GM21786 (cell line): ENCODE results near the gene DENND5B.
A peak's percentile ranks its signal among the peaks of the same experiment; 100 is the strongest.
"Not testable (repeated sequence)": the region's sequence is repeated elsewhere in the genome, so short reads cannot be mapped to it uniquely, and the experiment has no call there.

Source experiments
- ATAC-seq: cut with Tn5 transposase; IDR thresholded peaks from one replicate; pipeline ENCODE4 v1.9.1; 2021; ENCODE audit not compliant: unreplicated experiment

The DENND5B gene

GRCh38 chr12:31390991-31391390 is 199.9 kb downstream of the DENND5B start:
- ATAC-seq, result no peak

- ATAC-seq, result no peak
These were observed 202.2 kb downstream of the DENND5B start for GRCh38 chr12:31388713-31389112.

DNA sequence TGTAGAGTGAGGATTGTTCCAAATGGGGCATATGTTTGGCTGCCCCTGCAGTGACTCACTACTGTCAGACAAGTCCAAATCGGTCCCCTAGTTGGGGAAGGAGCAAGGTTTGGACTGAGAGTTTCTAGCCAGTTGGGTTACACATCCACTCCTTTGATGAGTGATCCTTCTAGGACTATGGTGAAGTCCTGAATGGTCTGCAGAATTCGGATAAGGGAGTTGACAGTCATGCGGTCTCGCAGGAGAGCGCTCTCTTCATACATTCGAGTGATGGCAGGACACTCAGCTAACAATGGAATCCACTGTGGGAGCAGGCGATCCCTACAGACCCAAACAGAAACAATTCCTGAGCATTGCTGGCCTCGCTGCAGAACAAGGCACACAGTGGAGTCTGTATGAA is 203.5 kb downstream of the DENND5B start:
- ATAC-seq, result no peak

DNA sequence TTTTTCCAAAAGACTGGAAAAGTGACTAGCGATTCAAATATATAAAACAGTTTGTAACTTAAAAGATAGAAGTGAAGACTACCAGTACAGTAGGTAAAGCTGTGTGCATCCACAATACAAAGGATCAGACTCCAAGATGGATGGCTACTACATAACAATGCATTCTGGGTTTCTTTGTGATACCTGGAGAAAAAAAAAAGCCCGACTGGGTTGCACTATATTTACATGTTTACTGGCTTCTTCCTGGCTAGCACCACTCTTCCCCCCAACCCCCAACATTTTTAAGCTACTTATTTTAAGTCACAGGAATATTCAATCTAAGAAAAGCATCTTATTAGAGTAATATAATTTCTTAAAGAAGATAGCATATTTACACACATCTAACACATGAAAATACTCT is 203.9 kb downstream of the DENND5B start:
- no peak for ATAC-seq

GRCh38 chr12:31386364-31386777 is 204.6 kb downstream of the DENND5B start:
- no peak for ATAC-seq

GRCh38 chr12:31377210-31377609 is 213.7 kb downstream of the DENND5B start:
- ATAC-seq, result not testable (repeated sequence)

- ATAC-seq, result not testable (repeated sequence)
These were observed 215.5 kb downstream of the DENND5B start for GRCh38 chr12:31375422-31375821.

DNA sequence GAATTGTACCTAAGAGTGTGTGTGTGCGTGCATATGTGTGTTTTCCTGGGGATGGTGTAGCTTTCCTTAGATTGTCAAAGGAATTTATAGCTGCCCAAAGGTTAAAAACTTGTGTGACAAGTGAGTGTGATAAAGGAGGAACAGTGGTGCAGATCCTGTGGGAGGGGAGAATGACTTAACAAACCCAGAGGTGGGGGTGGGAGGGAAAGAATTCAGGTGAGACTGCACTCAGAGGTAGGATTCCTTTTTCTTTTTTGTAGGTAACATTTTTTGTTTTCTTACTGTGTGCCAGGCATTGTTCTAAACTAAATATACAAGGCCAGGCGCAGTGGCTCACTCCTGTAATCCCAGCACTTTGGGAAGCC is 219.7 kb downstream of the DENND5B start:
- no peak for ATAC-seq

- no peak for ATAC-seq
These were observed 220.2 kb downstream of the DENND5B start for GRCh38 chr12:31370531-31371255.

DNA sequence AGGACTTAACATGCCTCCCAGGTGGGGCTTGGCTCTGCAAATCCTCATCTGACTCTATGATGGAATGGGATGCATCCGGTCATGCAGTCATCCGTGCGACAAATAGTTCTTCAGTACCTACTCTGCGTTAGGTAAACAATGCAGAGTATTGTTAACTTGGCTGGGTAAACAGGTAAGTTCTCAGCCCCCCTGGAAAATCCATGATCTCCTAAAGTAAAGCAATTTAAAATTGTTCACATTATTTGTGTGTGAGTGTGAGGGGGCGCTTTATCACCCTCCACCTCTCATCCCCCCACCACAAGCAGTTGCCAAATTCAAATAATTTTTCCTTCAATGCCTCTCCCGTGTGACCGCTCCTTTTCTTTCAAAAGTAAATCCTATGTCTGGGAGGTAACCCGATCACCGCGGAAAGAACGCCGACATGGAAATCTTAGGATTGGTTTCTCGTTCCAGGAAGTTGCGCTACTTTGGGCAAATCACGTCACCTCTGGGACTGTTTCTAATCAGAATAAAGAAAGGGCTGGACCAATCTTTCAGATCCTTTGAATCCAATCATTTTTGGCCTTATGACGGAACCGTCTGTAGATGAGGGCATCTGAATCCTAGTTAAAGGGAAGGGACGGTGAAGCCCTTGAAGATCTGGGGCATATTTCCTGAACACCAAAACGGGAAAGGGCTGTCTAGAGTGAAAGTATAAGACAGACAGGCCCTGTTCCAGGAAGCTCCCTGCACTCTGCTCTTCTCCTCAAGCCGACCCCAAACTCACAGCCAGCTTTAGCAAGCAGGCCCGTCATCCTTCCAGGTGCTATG is 221.0 kb downstream of the DENND5B start:
- no peak for ATAC-seq

GRCh38 chr12:31368666-31369361 is 222.1 kb downstream of the DENND5B start:
- no peak for ATAC-seq

DNA sequence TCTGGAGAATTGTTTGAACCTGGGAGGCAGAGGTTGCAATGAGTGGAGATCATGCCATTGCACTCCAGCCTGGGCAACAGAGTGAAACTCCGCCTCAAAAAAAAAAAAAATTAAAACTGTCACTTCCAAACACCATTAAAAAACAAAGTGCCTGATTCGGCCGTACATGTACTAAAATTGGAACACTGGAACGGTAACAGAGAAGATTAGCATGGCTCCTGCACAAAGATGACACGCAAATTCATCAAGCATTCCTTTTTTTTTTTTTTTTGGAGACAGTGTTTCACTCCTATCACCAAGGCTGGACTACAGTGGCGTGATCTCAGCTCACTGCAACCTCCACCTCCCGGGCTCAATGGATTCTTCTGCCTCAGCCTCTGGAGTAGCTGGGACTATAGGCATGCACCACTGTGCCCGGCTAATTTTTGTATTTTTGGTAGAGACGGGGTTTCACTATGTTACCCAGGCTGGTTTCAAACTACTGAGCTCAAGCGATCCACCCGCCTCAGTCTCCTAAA is 224.8 kb downstream of the DENND5B start:
- ATAC-seq, result no peak

GRCh38 chr12:31363831-31364230 is 227.1 kb downstream of the DENND5B start:
- no peak for ATAC-seq

- no peak for ATAC-seq
These were observed 227.5 kb downstream of the DENND5B start for GRCh38 chr12:31363416-31363809.

DNA sequence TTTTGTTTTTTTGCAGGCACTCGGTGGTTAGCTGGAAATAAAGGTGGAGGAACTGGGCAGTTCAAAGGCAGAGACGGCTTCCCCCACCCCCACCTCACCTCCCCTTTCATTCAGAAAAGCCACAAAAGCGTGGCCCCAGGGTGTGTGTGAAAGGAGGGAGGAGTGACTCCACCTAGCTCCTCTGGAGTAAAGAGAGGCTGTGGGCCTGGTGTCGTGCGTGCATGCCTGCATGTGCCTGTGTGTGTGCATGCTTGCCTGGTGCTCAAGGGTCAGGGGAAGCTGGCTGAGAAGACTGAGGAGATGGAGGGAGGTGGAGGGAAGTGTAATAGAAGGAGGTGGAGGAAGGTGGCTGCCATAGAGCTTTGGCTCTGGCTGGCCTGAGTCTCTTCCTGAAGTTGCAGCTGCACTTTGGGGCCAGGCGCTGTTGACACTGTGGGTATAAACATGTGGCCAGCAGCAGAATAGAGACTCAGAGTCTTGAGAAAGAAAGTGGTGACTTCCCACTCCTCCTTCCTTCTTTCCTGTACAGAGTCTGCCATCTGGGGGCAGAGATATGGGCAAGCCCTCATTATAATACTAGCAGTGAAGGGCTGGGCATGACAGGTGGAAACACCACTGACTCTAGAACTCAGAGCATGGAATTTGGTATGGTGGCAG is 228.0 kb downstream of the DENND5B start:
- ATAC-seq, result peak; percentile 84

DNA sequence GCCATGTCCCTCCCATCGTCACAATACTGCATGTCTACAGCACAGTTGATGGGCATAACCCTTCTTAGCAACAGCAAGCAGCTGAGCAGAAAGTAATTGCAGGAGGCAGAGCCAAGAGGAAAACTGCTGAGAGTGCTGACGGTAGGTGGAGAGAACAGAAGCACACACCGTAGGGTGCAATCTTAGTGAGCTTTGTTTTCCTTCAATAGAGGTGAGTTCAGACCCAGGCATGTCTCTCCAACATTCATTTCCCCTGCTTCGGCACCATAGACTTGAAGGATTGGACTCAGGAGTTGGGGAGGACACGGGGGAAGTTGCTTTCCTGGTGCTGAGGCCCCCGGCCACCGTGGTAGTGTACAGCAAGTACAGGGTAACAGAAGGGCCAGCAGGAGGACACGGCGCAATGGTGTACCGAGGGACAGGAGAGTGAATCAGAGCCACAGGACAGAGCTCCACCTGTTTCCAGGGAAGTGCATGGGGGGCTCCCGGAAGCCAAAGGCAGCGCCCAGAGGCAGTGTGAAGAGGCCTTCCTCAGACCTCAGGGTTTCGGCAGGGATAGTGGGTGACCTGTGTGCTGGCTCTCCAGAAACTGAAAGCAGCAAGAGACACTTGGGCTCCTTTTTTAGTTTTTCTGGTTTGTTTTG is 228.7 kb downstream of the DENND5B start:
- peak; percentile 35 for ATAC-seq

- no peak for ATAC-seq
These were observed 229.2 kb downstream of the DENND5B start for GRCh38 chr12:31361730-31362114.

DNA sequence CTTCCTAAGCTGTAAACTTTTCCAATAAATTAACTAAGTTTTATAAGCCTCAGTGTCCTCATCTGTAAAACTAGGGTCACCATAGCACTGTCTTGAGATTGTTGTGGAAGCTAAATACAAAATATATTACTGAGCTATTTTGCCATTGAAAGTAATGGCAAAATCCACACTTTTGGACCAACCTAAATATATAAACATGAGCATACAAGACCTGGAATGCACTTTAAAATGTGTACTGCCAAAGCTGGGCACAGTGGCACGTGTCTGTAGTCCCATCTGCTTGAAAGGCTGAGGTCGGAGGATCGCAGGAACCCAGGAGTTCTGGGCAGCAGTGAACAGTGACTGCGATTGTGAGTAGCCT is 235.2 kb downstream of the DENND5B start:
- no peak for ATAC-seq

- no peak for ATAC-seq
These were observed 236.9 kb downstream of the DENND5B start for GRCh38 chr12:31353750-31354708.

- ATAC-seq, result no peak
These were observed 244.7 kb downstream of the DENND5B start for GRCh38 chr12:31346267-31346666.
